Endodermal cell (in vitro differentiated cells): ENCODE measurements around the gene NAPB. TPM values are rescaled to one million over a fixed set of nuclear protein-coding genes. Genes with fewer than 3 reads are reported as not detected.

Source experiments
- DNase-seq: peaks from one replicate; pipeline ENCODE4 v3.0.0-alpha.2; 2017
- H3K27ac ChIP-seq: 2 replicates; pipeline ENCODE4 v1.5.1; 2013; ENCODE audit warnings: mild to moderate bottlenecking, low read depth, low read length, moderate library complexity
- H3K27me3 ChIP-seq: 2 replicates; pipeline ENCODE4 v1.6.1; 2013; ENCODE audit warnings: mild to moderate bottlenecking, low read length, moderate library complexity; ENCODE audit not compliant: insufficient read depth, control insufficient read depth, poor library complexity, severe bottlenecking
- H3K36me3 ChIP-seq: 2 replicates; pipeline ENCODE4 v1.7.0; 2013; ENCODE audit warnings: mild to moderate bottlenecking, low read length, moderate library complexity; ENCODE audit not compliant: control insufficient read depth, insufficient read depth
- H3K4me1 ChIP-seq: one replicate; pipeline ENCODE4 v1.7.0; 2013; ENCODE audit warnings: low read length; ENCODE audit not compliant: control insufficient read depth, insufficient read depth
- H3K4me3 ChIP-seq: 2 replicates; pipeline ENCODE4 v1.5.1; 2013; ENCODE audit warnings: mild to moderate bottlenecking, low read length, moderate library complexity
- H3K9ac ChIP-seq: 2 replicates; pipeline ENCODE4 v1.6.1; 2013; ENCODE audit warnings: mild to moderate bottlenecking, low read length, moderate library complexity; ENCODE audit not compliant: poor library complexity, severe bottlenecking; ENCODE audit errors: extremely low read depth
- H3K9me3 ChIP-seq: 2 replicates; pipeline ENCODE4 v1.6.1; 2013; ENCODE audit warnings: mild to moderate bottlenecking, low read length, moderate library complexity; ENCODE audit not compliant: control insufficient read depth
- H3K27ac Mint-ChIP-seq: 2 replicates; pipeline ENCODE4 v1.8.0; 2020; ENCODE audit warnings: mixed read lengths
- H3K27me3 Mint-ChIP-seq: 2 replicates; pipeline ENCODE4 v1.8.0; 2021; ENCODE audit warnings: mild to moderate bottlenecking, mixed read lengths; ENCODE audit not compliant: insufficient read depth
- H3K36me3 Mint-ChIP-seq: 2 replicates; pipeline ENCODE4 v1.8.0; 2020; ENCODE audit warnings: low read depth, mixed read lengths
- H3K4me1 Mint-ChIP-seq: 2 replicates; pipeline ENCODE4 v1.8.0; 2020; ENCODE audit warnings: mixed read lengths
- H3K4me3 Mint-ChIP-seq: 2 replicates; pipeline ENCODE4 v1.8.0; 2020; ENCODE audit warnings: mild to moderate bottlenecking, moderate library complexity, mixed read lengths
- H3K9me3 Mint-ChIP-seq: 2 replicates; pipeline ENCODE4 v1.8.0; 2020; ENCODE audit warnings: mild to moderate bottlenecking, mixed read lengths
- WGBS, 2 experiments: methylation state at CpG; one replicate each; pipeline versions ENCODE4 v1.1.5 to v1.1.7; 2013; ENCODE audit warnings: missing lambda C conversion rate in 2 of 2, mixed read lengths in 1 of 2; ENCODE audit not compliant: insufficient coverage in 1 of 2, insufficient read length in 1 of 2; 5-methylcytosine and 5-hydroxymethylcytosine counted together
- total RNA-seq, 2 donors: library from RNA; stranded (reverse); fragmentation: NEBNext Ultra II Directional in 1 of 2; extraction: Animal tissue kit (Norgen Biotek cat#: 25700) in 1 of 2; gene quantifications; 2 replicates in 1 of 2; 3 replicates in 1 of 2; pipeline ENCODE4 v1.2.1, GENCODE V29; 2021
- TF ChIP-seq, protein P1 (sequence below): fragments of 200-600 bp; sonication (generic); conservative IDR thresholded peaks from 2 replicates; pipeline ENCODE4 v1.5.0; 2021; ENCODE audit warnings: antibody characterized with exemption, mild to moderate bottlenecking

NAPB gene
- total RNA-seq, 2 donors from 2014 or later, result 15.7 to 16.5 TPM

DNA sequence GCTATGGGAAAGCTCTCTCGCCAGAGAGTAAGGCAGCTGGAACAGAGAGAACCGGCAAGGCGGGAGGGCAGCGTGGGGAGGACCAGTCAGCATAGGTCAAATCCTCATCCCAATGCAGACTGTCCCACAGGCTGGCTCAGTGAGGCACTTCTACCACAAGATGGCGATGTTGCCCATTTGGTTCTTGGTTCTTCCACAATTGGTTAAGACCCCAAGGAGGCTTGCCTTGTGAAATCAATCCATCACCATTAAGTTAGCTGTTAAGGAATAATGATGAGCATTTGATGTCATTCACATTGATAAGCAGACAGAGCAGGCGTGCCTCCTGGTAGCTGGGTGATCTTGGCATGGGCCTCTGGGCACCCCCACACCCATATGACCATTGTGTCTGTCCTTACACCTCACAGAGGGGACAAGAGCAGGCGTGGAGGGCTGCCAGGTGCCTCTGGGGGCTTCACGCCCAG is 20.6 kb upstream of the NAPB start:
- Histone ChIP-seq H3K27ac (no peak overlapping the region), H3K4me1 (no peaks in the 10 kb centered on the region), H3K36me3 (no peaks in the 10 kb centered on the region), H3K4me3 (no peak overlapping the region), H3K9ac (no peak overlapping the region), H3K27me3 (no peaks in the 10 kb centered on the region), H3K9me3 (no peaks in the 10 kb centered on the region)
- TF ChIP-seq, protein P1, sequence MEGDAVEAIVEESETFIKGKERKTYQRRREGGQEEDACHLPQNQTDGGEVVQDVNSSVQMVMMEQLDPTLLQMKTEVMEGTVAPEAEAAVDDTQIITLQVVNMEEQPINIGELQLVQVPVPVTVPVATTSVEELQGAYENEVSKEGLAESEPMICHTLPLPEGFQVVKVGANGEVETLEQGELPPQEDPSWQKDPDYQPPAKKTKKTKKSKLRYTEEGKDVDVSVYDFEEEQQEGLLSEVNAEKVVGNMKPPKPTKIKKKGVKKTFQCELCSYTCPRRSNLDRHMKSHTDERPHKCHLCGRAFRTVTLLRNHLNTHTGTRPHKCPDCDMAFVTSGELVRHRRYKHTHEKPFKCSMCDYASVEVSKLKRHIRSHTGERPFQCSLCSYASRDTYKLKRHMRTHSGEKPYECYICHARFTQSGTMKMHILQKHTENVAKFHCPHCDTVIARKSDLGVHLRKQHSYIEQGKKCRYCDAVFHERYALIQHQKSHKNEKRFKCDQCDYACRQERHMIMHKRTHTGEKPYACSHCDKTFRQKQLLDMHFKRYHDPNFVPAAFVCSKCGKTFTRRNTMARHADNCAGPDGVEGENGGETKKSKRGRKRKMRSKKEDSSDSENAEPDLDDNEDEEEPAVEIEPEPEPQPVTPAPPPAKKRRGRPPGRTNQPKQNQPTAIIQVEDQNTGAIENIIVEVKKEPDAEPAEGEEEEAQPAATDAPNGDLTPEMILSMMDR, result peak; percentile 96
- H3K4me1 Mint-ChIP-seq, result no peaks in the 10 kb centered on the region
- H3K36me3 Mint-ChIP-seq, result no peaks in the 10 kb centered on the region
- H3K27ac Mint-ChIP-seq, result no peak overlapping the region
- H3K4me3 Mint-ChIP-seq, result no peak overlapping the region
- no peaks in the 10 kb centered on the region for H3K9me3 Mint-ChIP-seq
- WGBS, 2 experiments, result 32 to 40% methylated on average over 6 to 8 of the region's 8 CpGs
- peak; percentile 97 for DNase-seq
- peaks cover 4% of the 10 kb centered on the region for H3K27me3 Mint-ChIP-seq

DNA sequence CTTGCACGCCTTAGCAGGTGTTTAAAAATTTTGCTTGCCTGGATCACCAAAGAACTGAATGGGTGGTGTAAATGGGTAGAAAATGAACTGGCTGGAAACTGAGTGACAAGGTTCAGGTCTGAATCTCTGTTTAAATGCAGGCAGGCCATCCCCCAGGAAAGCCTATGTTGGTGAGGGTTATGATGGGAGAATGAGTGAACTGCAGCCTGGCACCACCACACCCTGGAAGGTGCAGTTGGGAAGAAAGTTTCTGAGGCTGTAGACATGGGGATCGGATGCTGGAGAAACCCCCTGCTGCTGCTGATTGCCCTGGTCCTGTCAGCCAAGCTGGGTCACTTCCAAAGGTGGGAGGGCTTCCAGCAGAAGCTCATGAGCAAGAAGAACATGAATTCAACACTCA is 18.7 kb upstream of the NAPB start:
- no peaks in the 10 kb centered on the region for H3K9me3 ChIP-seq
- peaks cover 4% of the 10 kb centered on the region for H3K27me3 Mint-ChIP-seq

DNA sequence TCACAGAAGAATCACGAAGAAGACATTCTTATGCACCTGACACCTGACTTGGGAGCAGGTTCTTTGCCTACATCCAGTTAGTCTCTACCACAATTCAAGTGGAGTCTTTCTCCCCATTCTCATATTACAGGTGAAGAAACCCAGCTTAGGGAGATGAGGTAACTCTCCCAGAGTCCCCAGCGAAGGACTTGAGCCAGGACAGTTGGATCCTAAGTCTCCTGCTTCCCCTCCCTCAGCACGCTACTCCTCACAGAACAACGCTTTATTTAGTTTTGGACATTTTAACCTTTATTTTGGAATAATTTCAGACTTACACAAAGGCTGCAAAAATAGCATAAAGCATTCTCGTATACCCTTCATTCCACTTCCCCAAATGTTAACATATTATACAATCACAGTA is 17.4 kb upstream of the NAPB start:
- H3K4me1 Mint-ChIP-seq, result peaks cover 4% of the 10 kb centered on the region
- Histone ChIP-seq H3K27me3 (no peaks in the 10 kb centered on the region), H3K36me3 (no peaks in the 10 kb centered on the region), H3K9me3 (no peaks in the 10 kb centered on the region), H3K27ac (no peak overlapping the region), H3K4me3 (no peak overlapping the region), H3K4me1 (no peaks in the 10 kb centered on the region), H3K9ac (no peak overlapping the region)
- peaks cover 4% of the 10 kb centered on the region for H3K27me3 Mint-ChIP-seq
- TF ChIP-seq, protein P1, result no peak
- no peaks in the 10 kb centered on the region for H3K9me3 Mint-ChIP-seq
- H3K4me3 Mint-ChIP-seq, result no peak overlapping the region
- DNase-seq, result peak; percentile 11
- no peak overlapping the region for H3K27ac Mint-ChIP-seq
- WGBS, 2 experiments, result 93 to 97% methylated on average over 3 to 5 of the region's 5 CpGs
- no peaks in the 10 kb centered on the region for H3K36me3 Mint-ChIP-seq

More for the DNA sequence above, 18.7 kb upstream of the NAPB start:
- H3K27ac ChIP-seq, result no peak overlapping the region
- DNase-seq, result no peak
- H3K4me3 ChIP-seq, result no peak overlapping the region
- Mint-ChIP-seq H3K36me3 (no peaks in the 10 kb centered on the region), H3K4me3 (no peak overlapping the region), H3K9me3 (no peaks in the 10 kb centered on the region), H3K27ac (no peak overlapping the region), H3K4me1 (peaks cover 4% of the 10 kb centered on the region)
- H3K36me3 ChIP-seq, result no peaks in the 10 kb centered on the region
- H3K9ac ChIP-seq, result no peak overlapping the region
- 70 to 89% methylated on average over 1 to 2 of the region's 2 CpGs for WGBS, 2 experiments
- H3K27me3 ChIP-seq, result no peaks in the 10 kb centered on the region
- no peaks in the 10 kb centered on the region for H3K4me1 ChIP-seq
- TF ChIP-seq, protein P1, result no peak
